Inferior parietal cortex (tissue), 1 donor: ENCODE measurements around the gene PLD3.
"Not testable (repeated sequence)": the region's sequence is repeated elsewhere in the genome, so short reads cannot be mapped to it uniquely, and the experiment has no call there.

Experiments used
- DNase-seq: peaks from one replicate; pipeline ENCODE4 v3.0.0-alpha.2; 2016; ENCODE audit errors: extremely low spot score

The PLD3 gene

GRCh38 chr19:40389404-40390083 lies 41.0 kb downstream of the PLD3 start:
- no peak for DNase-seq

GRCh38 chr19:40390084-40390742 lies 41.7 kb downstream of the PLD3 start, which contains the start of gene HIPK4:
TSS of gene HIPK4 (minus strand) at chr19:40390181. CDS start at chr19:40389902, 279 bp downstream.
- no peak for DNase-seq

DNA sequence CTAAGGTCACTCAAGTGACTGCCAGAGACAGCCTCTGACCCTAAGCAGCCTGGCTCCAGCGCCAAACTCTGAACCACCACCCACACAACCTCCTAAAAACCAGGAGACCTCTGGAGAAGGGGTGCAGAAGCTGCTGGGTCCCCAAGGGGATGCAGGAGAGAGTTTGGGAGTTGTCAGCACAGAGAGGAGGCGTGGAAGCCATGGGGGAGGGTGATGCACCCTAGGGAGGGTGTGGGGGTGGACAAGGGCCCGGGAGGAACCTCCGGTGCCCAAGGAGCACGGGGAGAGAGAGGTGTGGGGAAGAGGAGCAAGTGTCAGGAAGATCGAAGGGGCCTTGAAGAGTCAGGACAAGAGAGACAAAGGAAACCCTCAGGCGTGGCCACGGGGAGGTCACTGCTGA lies 43.6 kb downstream of the PLD3 start:
- DNase-seq = no peak

DNA sequence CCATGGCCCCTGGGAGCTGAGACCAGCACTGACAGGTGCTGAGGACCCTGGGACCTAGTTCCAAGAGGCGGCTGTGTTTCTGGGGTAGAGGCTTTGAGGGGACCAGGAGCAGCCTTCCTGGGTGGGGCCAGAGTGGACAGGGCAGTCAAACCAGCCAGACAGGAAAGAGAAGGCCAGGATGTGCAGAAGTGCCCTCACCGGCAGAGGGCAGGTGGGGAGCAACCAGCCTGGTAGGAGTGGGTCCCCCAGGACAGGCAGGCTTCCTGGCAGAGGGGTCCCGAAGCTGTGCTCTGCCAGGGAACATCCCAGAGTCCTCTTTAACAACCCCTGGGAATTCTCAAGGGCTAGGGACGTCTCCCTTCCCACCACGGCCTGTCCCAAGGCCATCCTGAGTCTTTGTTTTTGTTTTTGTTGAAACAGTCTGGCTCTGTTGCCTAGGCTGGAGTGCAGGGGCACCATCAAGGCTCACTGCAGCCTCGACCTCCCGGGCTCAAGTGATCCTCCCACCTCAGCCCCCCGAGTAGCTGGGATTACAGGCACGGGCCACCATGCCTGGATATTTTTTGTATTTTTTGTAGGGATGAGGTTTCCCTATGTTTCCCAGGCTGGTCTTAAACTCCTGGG lies 44.5 kb downstream of the PLD3 start:
- no peak for DNase-seq

GRCh38 chr19:40393894-40394815 lies 45.7 kb downstream of the PLD3 start:
- DNase-seq = no peak

DNA sequence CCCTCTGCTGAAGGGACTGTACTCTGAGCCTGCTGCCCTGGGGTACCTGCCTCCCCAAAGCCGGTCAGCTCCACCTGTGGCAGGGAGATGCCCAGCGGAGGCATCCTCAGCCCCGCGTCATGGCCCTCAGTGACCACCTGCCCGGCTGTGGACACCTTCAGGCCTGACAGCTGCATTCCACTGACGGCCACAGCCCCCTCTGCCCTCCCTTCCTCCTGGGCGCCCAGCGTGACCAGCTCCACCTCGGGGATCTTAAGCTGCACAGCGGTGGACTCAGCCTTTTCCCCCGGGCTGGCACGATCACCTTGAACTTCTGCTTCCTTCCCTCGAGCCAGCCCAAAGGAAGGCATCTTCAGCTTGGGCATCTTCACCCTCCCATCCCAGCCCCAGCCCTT lies 46.3 kb downstream of the PLD3 start:
- DNase-seq = no peak

DNA sequence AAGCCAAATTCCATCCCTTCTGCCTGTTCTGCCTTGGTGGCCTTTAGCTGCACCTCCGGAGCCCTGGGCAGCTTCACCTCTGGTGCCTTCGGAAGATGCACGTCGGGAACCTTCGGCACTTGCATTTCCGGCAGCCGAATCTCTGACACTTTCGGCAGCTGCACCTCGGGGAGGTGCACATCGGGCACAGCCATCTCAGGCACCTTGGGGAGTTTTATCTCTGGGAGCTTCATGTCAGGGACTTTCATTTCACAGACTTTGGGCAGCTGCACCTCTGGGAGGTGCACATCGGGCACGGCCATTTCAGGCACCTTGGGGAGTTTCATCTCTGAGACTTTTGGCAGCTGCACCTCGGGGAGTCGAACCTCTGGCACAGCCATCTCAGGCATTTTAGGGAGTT lies 47.5 kb downstream of the PLD3 start:
- DNase-seq = no peak

DNA sequence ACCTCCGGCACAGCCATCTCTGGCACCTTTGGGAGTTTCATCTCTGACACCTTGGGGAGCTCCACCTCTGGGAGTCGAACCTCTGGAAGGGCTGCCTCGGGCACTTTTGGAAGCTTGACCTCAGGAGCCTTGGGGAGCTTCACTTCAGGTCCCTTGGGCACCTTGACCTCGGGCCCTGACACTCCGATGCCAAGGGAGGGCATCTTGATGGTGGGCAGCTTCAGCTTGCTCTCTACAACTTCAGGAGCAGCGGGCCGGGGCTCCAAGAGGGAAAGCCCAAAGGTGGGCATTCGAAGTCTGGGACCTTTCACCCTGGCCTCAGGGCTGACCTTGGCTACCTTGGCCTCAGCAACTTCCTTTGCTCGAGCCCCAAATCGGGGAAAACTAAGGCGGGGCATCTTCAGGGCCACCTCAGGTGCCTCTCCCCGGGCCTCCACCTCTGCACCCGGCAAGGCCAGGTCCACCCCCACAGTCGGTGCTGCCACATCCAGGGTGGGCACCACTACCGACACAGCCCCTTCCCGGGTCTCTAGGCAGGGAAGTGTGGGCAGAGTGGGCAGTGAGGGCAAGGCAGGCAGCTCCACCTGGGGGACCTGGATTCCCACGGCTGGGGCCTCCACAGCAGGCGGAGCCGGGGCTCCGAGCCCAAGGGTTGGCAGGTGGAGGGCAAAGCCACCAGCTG lies 48.5 kb downstream of the PLD3 start:
- no peak for DNase-seq

- no peak for DNase-seq
Observed at GRCh38 chr19:40397568-40397906, 49.0 kb downstream of the PLD3 start.

GRCh38 chr19:40398417-40399131 lies 50.1 kb downstream of the PLD3 start:
- DNase-seq = no peak

GRCh38 chr19:40400559-40400958 lies 52.1 kb downstream of the PLD3 start:
- no peak for DNase-seq

- DNase-seq = no peak
Observed at GRCh38 chr19:40403262-40403984, 54.9 kb downstream of the PLD3 start.

- DNase-seq = no peak
Observed at GRCh38 chr19:40407714-40408597, 59.5 kb downstream of the PLD3 start.

GRCh38 chr19:40408598-40408925 lies 60.1 kb downstream of the PLD3 start:
- not testable (repeated sequence) for DNase-seq

DNA sequence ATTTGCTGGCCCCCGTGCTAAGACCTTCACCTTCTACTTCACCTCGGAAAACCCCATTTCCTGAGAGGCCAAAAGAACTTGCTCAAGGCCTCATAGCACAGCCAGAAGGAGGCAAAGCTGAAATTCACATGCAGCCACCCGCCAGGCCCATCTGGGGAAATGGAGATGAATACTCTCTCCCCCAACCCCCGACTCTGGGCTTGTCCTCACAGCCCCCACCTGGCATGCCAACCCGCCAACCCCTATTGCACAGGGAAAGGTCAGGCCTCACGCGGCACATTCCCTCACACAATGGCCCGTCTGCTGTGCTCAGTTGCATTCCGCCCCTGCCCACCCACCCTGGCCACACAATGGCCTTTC lies 61.5 kb downstream of the PLD3 start:
- DNase-seq = no peak

- no peak for DNase-seq
Observed at GRCh38 chr19:40411125-40411842, 62.8 kb downstream of the PLD3 start.

- no peak for DNase-seq
Observed at GRCh38 chr19:40411958-40412499, 63.5 kb downstream of the PLD3 start.

- no peak for DNase-seq
Observed at GRCh38 chr19:40412866-40413265, 64.4 kb downstream of the PLD3 start.
